ENCODE results near the gene CCDC97. TPM values are rescaled to one million over a fixed set of nuclear protein-coding genes. Genes with fewer than 3 reads are reported as not detected.

Gene CCDC97
- total RNA-seq, 1 experiment from 2014 or later: 26.4 TPM

- BruUV-seq (replicated peaks): no TSS peak
- DNase-seq: no peak
- Histone ChIP-seq H3K4me3 (no peak overlapping the region), H3K27me3 (ENCODE audit: insufficient read depth, low read depth) (no peaks in the 10 kb centered on the region), H3K4me2 (no peak overlapping the region), H3K79me2 (ENCODE audit: low read depth) (no peaks in the 10 kb centered on the region), H3K9me3 (ENCODE audit: insufficient read depth, low read depth) (no peaks in the 10 kb centered on the region), H4K20me1 (ENCODE audit: insufficient read depth) (no peaks in the 10 kb centered on the region), H3K27ac (no peak overlapping the region), H3K36me3 (ENCODE audit: low read depth) (no peaks in the 10 kb centered on the region), H3K4me1 (replicated peaks; ENCODE audit: insufficient read depth) (peaks cover 16% of the 10 kb centered on the region), H3K9me2 (ENCODE audit: insufficient read depth) (no peaks in the 10 kb centered on the region), H3F3A (ENCODE audit: insufficient read depth, low read depth) (peaks cover 8% of the 10 kb centered on the region; the same call in 1 of the 2 replicates), H2AFZ (no peak overlapping the region)
- no peak for TF ChIP-seq CTCF (conservative IDR thresholded peaks at IDR 0.05)
- intact Hi-C loops (cut with micrococcal nuclease; ENCODE audit: unreplicated experiment): no loop called here
- ChIA-PET POLR2A (ENCODE audit: unreplicated experiment) (interaction anchor here (0.7 kb wide), 1 partner anchor 110 kb away, joined by 25 read pairs; no protein-coding TSS in a partner anchor), CTCF (no interaction called here)
These were observed 20.5 kb downstream of the CCDC97 start for GRCh38 chr19:41330481-41330880.

- TF ChIP-seq CTCF (conservative IDR thresholded peaks at IDR 0.05) (no peak), EZH2 (IDR thresholded peaks at IDR 0.05; ENCODE audit: low read depth) (no peak)
- peaks cover 16% of the 10 kb centered on the region for H3K4me1 ChIP-seq (replicated peaks; ENCODE audit: insufficient read depth)
- no peaks in the 10 kb centered on the region for H3K9me2 ChIP-seq (ENCODE audit: insufficient read depth)
- no peak overlapping the region for H2AFZ ChIP-seq
- H3K9me3 ChIP-seq (ENCODE audit: insufficient read depth, low read depth): no peaks in the 10 kb centered on the region
- no peak overlapping the region for H3K27ac ChIP-seq
- no peak overlapping the region for H3K4me3 ChIP-seq
- DNase-seq: no peak
- BruUV-seq (replicated peaks): no TSS peak
- no peaks in the 10 kb centered on the region for H4K20me1 ChIP-seq (ENCODE audit: insufficient read depth)
- ChIA-PET CTCF (interaction anchor here (0.6 kb wide), 3 partner anchors 9 to 263 kb away, joined by 3 to 5 read pairs (median 4); no protein-coding TSS in a partner anchor), POLR2A (ENCODE audit: unreplicated experiment) (no interaction called here)
- intact Hi-C loops (cut with micrococcal nuclease; ENCODE audit: unreplicated experiment): no loop called here
- H3K27me3 ChIP-seq (ENCODE audit: insufficient read depth, low read depth): no peaks in the 10 kb centered on the region
- H3K36me3 ChIP-seq (ENCODE audit: low read depth): no peaks in the 10 kb centered on the region
- H3K4me2 ChIP-seq: no peak overlapping the region
- peaks cover 8% of the 10 kb centered on the region; the same call in 1 of the 2 replicates for H3F3A ChIP-seq (ENCODE audit: insufficient read depth, low read depth)
- no peaks in the 10 kb centered on the region for H3K79me2 ChIP-seq (ENCODE audit: low read depth)
These were observed 21.1 kb downstream of the CCDC97 start for GRCh38 chr19:41330946-41331678.

GRCh38 chr19:41332000-41332399 lies 22.0 kb downstream of the CCDC97 start:
- H3K27me3 ChIP-seq (ENCODE audit: insufficient read depth, low read depth): no peaks in the 10 kb centered on the region
- no peak for DNase-seq
- H3K4me2 ChIP-seq: no peak overlapping the region
- H3K4me3 ChIP-seq: no peak overlapping the region
- no peaks in the 10 kb centered on the region for H3K79me2 ChIP-seq (ENCODE audit: low read depth)
- no peak overlapping the region for H3K27ac ChIP-seq
- peaks cover 12% of the 10 kb centered on the region for H3K4me1 ChIP-seq (replicated peaks; ENCODE audit: insufficient read depth)
- H3F3A ChIP-seq (ENCODE audit: insufficient read depth, low read depth): peaks cover 8% of the 10 kb centered on the region; the same call in 1 of the 2 replicates
- no peak overlapping the region for H2AFZ ChIP-seq
- H4K20me1 ChIP-seq (ENCODE audit: insufficient read depth): no peaks in the 10 kb centered on the region
- no peaks in the 10 kb centered on the region for H3K36me3 ChIP-seq (ENCODE audit: low read depth)
- ChIA-PET POLR2A (ENCODE audit: unreplicated experiment) (interaction anchor here (0.6 kb wide), 1 partner anchor 55 kb away, joined by 8 read pairs; no protein-coding TSS in a partner anchor), CTCF (interaction anchor here (0.7 kb wide), 1 partner anchor 54 kb away, joined by 3 read pairs; no protein-coding TSS in a partner anchor)
- intact Hi-C loops (cut with micrococcal nuclease; ENCODE audit: unreplicated experiment): no loop called here
- no peaks in the 10 kb centered on the region for H3K9me2 ChIP-seq (ENCODE audit: insufficient read depth)
- H3K9me3 ChIP-seq (ENCODE audit: insufficient read depth, low read depth): no peaks in the 10 kb centered on the region
- no TSS peak for BruUV-seq (replicated peaks)
- TF ChIP-seq CTCF (conservative IDR thresholded peaks at IDR 0.05) (no peak), EZH2 (IDR thresholded peaks at IDR 0.05; ENCODE audit: low read depth) (no peak)
